ENCODE measurements around the gene DEPP1.

Gene DEPP1

GRCh38 chr10:44968091-44968490, 10.5 kb downstream of the DEPP1 start:
- Histone ChIP-seq H3K4me3 (ENCODE audit: low read depth, low read length) (no peak overlapping the region), H3K36me3 (ENCODE audit: control insufficient read depth in 2 of 2, insufficient read depth in 1 of 2, low read length in 2 of 2) (peaks cover 0 to 17% of the 10 kb centered on the region in 2 experiments; a peak in 1 of 3 replicates), H3K9me3 (ENCODE audit: control insufficient read depth, insufficient read depth, low read depth, low read length) (no peaks in the 10 kb centered on the region), H3K4me1 (ENCODE audit: control insufficient read depth, insufficient read depth, low read length) (peaks cover 8% of the 10 kb centered on the region; the same call in 1 of the 2 replicates), H3K27ac (ENCODE audit: extremely low read depth, low read depth, low read length) (no peak overlapping the region)
- TF ChIP-seq ZSCAN4 (tag by site-specific recombination; IDR thresholded peaks at IDR 0.05): no peak
- no peak for TF ChIP-seq ZNF140 (tag by site-specific recombination; IDR thresholded peaks at IDR 0.05)
- no peak for TF ChIP-seq CTCF (tag by site-specific recombination; IDR thresholded peaks at IDR 0.05)
- TF ChIP-seq ZNF10 (tag by site-specific recombination; IDR thresholded peaks at IDR 0.05): no peak
- no peak for TF ChIP-seq ZBTB8A (tag by site-specific recombination; IDR thresholded peaks at IDR 0.05)
- no peak for TF ChIP-seq PRDM2 (tag by site-specific recombination; IDR thresholded peaks at IDR 0.05; ENCODE audit: borderline replicate concordance)
- TF ChIP-seq ZFP69B (tag by site-specific recombination; IDR thresholded peaks at IDR 0.05): no peak
- TF ChIP-seq ZSCAN5A (tag by site-specific recombination; IDR thresholded peaks at IDR 0.05): no peak
- ChIA-PET POLR2A (interaction anchor here (0.6 to 1.2 kb wide), 2 partner anchors 10 to 100 kb away, joined by 3 read pairs; partner anchors contain the start of gene DEPP1), CTCF (interaction anchor here (0.9 kb wide), 1 partner anchor 12 kb away, joined by 6 read pairs; no protein-coding TSS in a partner anchor)

GRCh38 chr10:44967616-44968015, 11.0 kb downstream of the DEPP1 start:
- H3K9me3 ChIP-seq (ENCODE audit: control insufficient read depth, insufficient read depth, low read depth, low read length): no peaks in the 10 kb centered on the region
- H3K4me3 ChIP-seq (ENCODE audit: low read depth, low read length): no peak overlapping the region
- ChIA-PET POLR2A (interaction anchor here (0.6 to 1.2 kb wide), 2 partner anchors 10 to 99 kb away, joined by 3 read pairs; partner anchors contain the start of gene DEPP1), CTCF (interaction anchor here (1.2 to 2.1 kb wide), 3 partner anchors 10 to 36 kb away, joined by 3 to 5 read pairs (median 4); partner anchors contain the start of gene DEPP1)
- no peak overlapping the region for H3K27ac ChIP-seq (ENCODE audit: extremely low read depth, low read depth, low read length)
- peaks cover 0 to 17% of the 10 kb centered on the region in 2 experiments; a peak in 1 of 3 replicates for H3K36me3 ChIP-seq (ENCODE audit: control insufficient read depth in 2 of 2, insufficient read depth in 1 of 2, low read length in 2 of 2)
- peaks cover 8% of the 10 kb centered on the region; the same call in 1 of the 2 replicates for H3K4me1 ChIP-seq (ENCODE audit: control insufficient read depth, insufficient read depth, low read length)
- TF ChIP-seq ELK4 (IDR thresholded peaks at IDR 0.05; ENCODE audit: borderline replicate concordance, low read depth, low read length): no peak
- no peak for TF ChIP-seq ZNF341 (tag by site-specific recombination; IDR thresholded peaks at IDR 0.05; ENCODE audit: low read depth)
- TF ChIP-seq ZNF280D (tag by site-specific recombination; IDR thresholded peaks at IDR 0.05): no peak
- no peak for TF ChIP-seq ZNF792 (tag by site-specific recombination; IDR thresholded peaks at IDR 0.05)
- no peak for TF ChIP-seq ZNF585B (tag by site-specific recombination; IDR thresholded peaks at IDR 0.05)
